ENCODE results near the gene CHRNA4. TPM values are rescaled to one million over a fixed set of nuclear protein-coding genes. Genes with fewer than 3 reads are reported as not detected.
A peak's percentile ranks its signal among the peaks of the same experiment; 100 is the strongest.

Gene CHRNA4
- total RNA-seq, 2 donors from 2014 or later = not detected

- no peak for TF ChIP-seq POLR2A (IDR thresholded peaks at IDR 0.05)
- TF ChIP-seq CTCF (IDR thresholded peaks at IDR 0.05) = no peak
- ATAC-seq (no peak), DNase-seq (no peak)
- Histone ChIP-seq H3K27me3 (peaks cover 0 to 12% of the 10 kb centered on the region in 2 donors), H3K4me1 (no peaks in the 10 kb centered on the region), H3K27ac (no peak overlapping the region), H3K4me3 (no peak overlapping the region), H3K36me3 (replicated peaks in 1 of 2; ENCODE audit: insufficient read depth in 1 of 2, low read depth in 2 of 2) (no peaks in the 10 kb centered on the region), H3K9me3 (no peaks in the 10 kb centered on the region)
- 55 to 68% methylated on average over 8 to 9 of the region's 9 CpGs for WGBS, 2 donors
- intact Hi-C loops (cut with DNase I) = no loop called here
Observed at GRCh38 chr20:63312273-63312672, 48.9 kb downstream of the CHRNA4 start.

- no peak for TF ChIP-seq CTCF (IDR thresholded peaks at IDR 0.05)
- no peak for TF ChIP-seq POLR2A (IDR thresholded peaks at IDR 0.05)
- intact Hi-C loops (cut with DNase I) = no loop called here
- no peaks in the 10 kb centered on the region for H3K36me3 ChIP-seq (replicated peaks in 1 of 2; ENCODE audit: insufficient read depth in 1 of 2, low read depth in 2 of 2)
- no peak overlapping the region for H3K4me3 ChIP-seq
- no peak for DNase-seq
- 27 to 29% methylated on average over 3 to 14 of the region's 18 CpGs for WGBS, 2 donors
- no peaks in the 10 kb centered on the region for H3K4me1 ChIP-seq
- no peak for ATAC-seq
- H3K9me3 ChIP-seq = no peaks in the 10 kb centered on the region
- H3K27ac ChIP-seq = no peak overlapping the region
- peaks cover 0 to 13% of the 10 kb centered on the region in 2 donors for H3K27me3 ChIP-seq
Observed at GRCh38 chr20:63311833-63312243, 49.3 kb downstream of the CHRNA4 start.

GRCh38 chr20:63311186-63311832, 49.8 kb downstream of the CHRNA4 start:
- ATAC-seq (no peak), DNase-seq (no peak)
- Histone ChIP-seq H3K4me1 (no peaks in the 10 kb centered on the region), H3K4me3 (no peak overlapping the region), H3K36me3 (replicated peaks in 1 of 2; ENCODE audit: insufficient read depth in 1 of 2, low read depth in 2 of 2) (no peaks in the 10 kb centered on the region), H3K27ac (no peak overlapping the region), H3K27me3 (peaks cover 0 to 18% of the 10 kb centered on the region in 2 donors), H3K9me3 (no peaks in the 10 kb centered on the region)
- intact Hi-C loops (cut with DNase I) = no loop called here
- 61 to 78% methylated on average over 12 to 29 of the region's 29 CpGs for WGBS, 2 donors
- TF ChIP-seq POLR2A (IDR thresholded peaks at IDR 0.05) (no peak), CTCF (IDR thresholded peaks at IDR 0.05) (no peak)

GRCh38 chr20:63310265-63310991, 50.7 kb downstream of the CHRNA4 start:
- WGBS, 2 donors = 42 to 56% methylated on average over 5 to 19 of the region's 20 CpGs
- no peak for TF ChIP-seq POLR2A (IDR thresholded peaks at IDR 0.05)
- Histone ChIP-seq H3K9me3 (no peaks in the 10 kb centered on the region), H3K4me1 (no peaks in the 10 kb centered on the region), H3K27me3 (peaks cover 0 to 25% of the 10 kb centered on the region in 2 donors), H3K36me3 (replicated peaks in 1 of 2; ENCODE audit: insufficient read depth in 1 of 2, low read depth in 2 of 2) (no peaks in the 10 kb centered on the region), H3K4me3 (no peak overlapping the region), H3K27ac (no peak overlapping the region)
- DNase-seq = no peak
- ATAC-seq = no peak
- intact Hi-C loops (cut with DNase I) = no loop called here

- Histone ChIP-seq H3K4me1 (no peaks in the 10 kb centered on the region), H3K27ac (no peak overlapping the region), H3K4me3 (no peak overlapping the region), H3K27me3 (peaks cover 0 to 32% of the 10 kb centered on the region in 2 donors), H3K9me3 (no peaks in the 10 kb centered on the region), H3K36me3 (replicated peaks in 1 of 2; ENCODE audit: insufficient read depth in 1 of 2, low read depth in 2 of 2) (no peaks in the 10 kb centered on the region)
- DNase-seq (peak; percentile 28 to 50 (median 48)), ATAC-seq (peak; percentile 54)
- intact Hi-C loops (cut with DNase I) = no loop called here
- 29 to 44% methylated on average over 6 to 34 of the region's 35 CpGs for WGBS, 2 donors
- TF ChIP-seq POLR2A (IDR thresholded peaks at IDR 0.05) (no peak), CTCF (IDR thresholded peaks at IDR 0.05) (peak; percentile 55 to 78 (median 65))
Observed at GRCh38 chr20:63309261-63310071, 51.7 kb downstream of the CHRNA4 start.
